Measurements from ENCODE around the gene HCK.

Gene HCK

GRCh38 chr20:32062776-32063170 lies 10.7 kb downstream of the HCK start:
- H3K4me2 ChIP-seq (ENCODE audit: low read depth, low read length): no peak overlapping the region
- H3K79me2 ChIP-seq (ENCODE audit: low read length): no peaks in the 10 kb centered on the region
- H4K20me1 ChIP-seq (ENCODE audit: insufficient read depth, low read length): no peaks in the 10 kb centered on the region
- H3K9me3 ChIP-seq (replicated peaks; ENCODE audit: insufficient read depth, low read length): no peaks in the 10 kb centered on the region
- H3K27me3 ChIP-seq (replicated peaks; ENCODE audit: insufficient read depth, low read length): peaks cover 79% of the 10 kb centered on the region
- H3K4me3 ChIP-seq (ENCODE audit: low read length): no peak overlapping the region
- H3K4me1 ChIP-seq (ENCODE audit: low read length): no peaks in the 10 kb centered on the region
- DNase-seq: no peak
- no peaks in the 10 kb centered on the region for H3K36me3 ChIP-seq (replicated peaks; ENCODE audit: insufficient read depth, low read length)
- TF ChIP-seq EZH2phosphoT487 (IDR thresholded peaks at IDR 0.05; ENCODE audit: low read length) (no peak), EZH2 (optimal IDR thresholded peaks at IDR 0.05; ENCODE audit: low read depth, low read length) (no peak)
- TF ChIP-seq, protein P1, sequence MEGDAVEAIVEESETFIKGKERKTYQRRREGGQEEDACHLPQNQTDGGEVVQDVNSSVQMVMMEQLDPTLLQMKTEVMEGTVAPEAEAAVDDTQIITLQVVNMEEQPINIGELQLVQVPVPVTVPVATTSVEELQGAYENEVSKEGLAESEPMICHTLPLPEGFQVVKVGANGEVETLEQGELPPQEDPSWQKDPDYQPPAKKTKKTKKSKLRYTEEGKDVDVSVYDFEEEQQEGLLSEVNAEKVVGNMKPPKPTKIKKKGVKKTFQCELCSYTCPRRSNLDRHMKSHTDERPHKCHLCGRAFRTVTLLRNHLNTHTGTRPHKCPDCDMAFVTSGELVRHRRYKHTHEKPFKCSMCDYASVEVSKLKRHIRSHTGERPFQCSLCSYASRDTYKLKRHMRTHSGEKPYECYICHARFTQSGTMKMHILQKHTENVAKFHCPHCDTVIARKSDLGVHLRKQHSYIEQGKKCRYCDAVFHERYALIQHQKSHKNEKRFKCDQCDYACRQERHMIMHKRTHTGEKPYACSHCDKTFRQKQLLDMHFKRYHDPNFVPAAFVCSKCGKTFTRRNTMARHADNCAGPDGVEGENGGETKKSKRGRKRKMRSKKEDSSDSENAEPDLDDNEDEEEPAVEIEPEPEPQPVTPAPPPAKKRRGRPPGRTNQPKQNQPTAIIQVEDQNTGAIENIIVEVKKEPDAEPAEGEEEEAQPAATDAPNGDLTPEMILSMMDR (IDR thresholded peaks at IDR 0.05; ENCODE audit: low read length): no peak
- H3K27ac ChIP-seq (ENCODE audit: low read length): no peak overlapping the region
- no peak overlapping the region for H3K9ac ChIP-seq (ENCODE audit: low read length)
- H2AFZ ChIP-seq (ENCODE audit: low read length): no peak overlapping the region
- no peaks in the 10 kb centered on the region for H3K9me2 ChIP-seq (replicated peaks; ENCODE audit: insufficient read depth, low read length)
- no peaks in the 10 kb centered on the region for H3F3A ChIP-seq (ENCODE audit: insufficient read depth, low read length)

DNA sequence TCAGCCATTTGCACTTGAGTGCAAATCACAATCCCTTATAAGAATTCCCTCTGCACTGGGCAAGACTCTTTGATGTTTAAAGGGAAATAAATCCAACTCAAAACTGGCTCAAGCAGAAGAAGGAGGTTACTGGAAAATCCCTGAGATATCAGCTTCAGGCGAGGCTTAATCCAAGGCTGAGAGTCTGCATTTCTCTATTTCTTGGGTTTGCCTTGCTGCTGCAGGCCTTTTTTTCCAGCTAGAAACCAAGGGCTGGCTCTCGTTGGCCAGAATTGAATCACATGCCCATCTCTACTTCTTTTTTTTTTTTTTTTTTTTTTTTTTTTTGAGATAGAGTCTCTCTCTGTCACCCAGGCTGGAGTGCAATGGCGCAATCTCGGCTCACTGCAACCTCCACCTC lies 11.7 kb downstream of the HCK start:
- H3F3A ChIP-seq (ENCODE audit: insufficient read depth, low read length): no peaks in the 10 kb centered on the region
- no peaks in the 10 kb centered on the region for H3K36me3 ChIP-seq (replicated peaks; ENCODE audit: insufficient read depth, low read length)
- no peaks in the 10 kb centered on the region for H4K20me1 ChIP-seq (ENCODE audit: insufficient read depth, low read length)
- no peak overlapping the region for H2AFZ ChIP-seq (ENCODE audit: low read length)
- H3K9me3 ChIP-seq (replicated peaks; ENCODE audit: insufficient read depth, low read length): no peaks in the 10 kb centered on the region
- no peak for DNase-seq
- H3K9me2 ChIP-seq (replicated peaks; ENCODE audit: insufficient read depth, low read length): no peaks in the 10 kb centered on the region
- H3K4me2 ChIP-seq (ENCODE audit: low read depth, low read length): no peak overlapping the region
- no peaks in the 10 kb centered on the region for H3K79me2 ChIP-seq (ENCODE audit: low read length)
- H3K27me3 ChIP-seq (replicated peaks; ENCODE audit: insufficient read depth, low read length): peaks cover 69% of the 10 kb centered on the region
- no peak overlapping the region for H3K4me3 ChIP-seq (ENCODE audit: low read length)
- TF ChIP-seq, protein P1 (IDR thresholded peaks at IDR 0.05; ENCODE audit: low read length): no peak
- TF ChIP-seq EZH2 (optimal IDR thresholded peaks at IDR 0.05; ENCODE audit: low read depth, low read length): no peak
- H3K27ac ChIP-seq (ENCODE audit: low read length): no peak overlapping the region
- no peaks in the 10 kb centered on the region for H3K4me1 ChIP-seq (ENCODE audit: low read length)
- H3K9ac ChIP-seq (ENCODE audit: low read length): no peak overlapping the region

DNA sequence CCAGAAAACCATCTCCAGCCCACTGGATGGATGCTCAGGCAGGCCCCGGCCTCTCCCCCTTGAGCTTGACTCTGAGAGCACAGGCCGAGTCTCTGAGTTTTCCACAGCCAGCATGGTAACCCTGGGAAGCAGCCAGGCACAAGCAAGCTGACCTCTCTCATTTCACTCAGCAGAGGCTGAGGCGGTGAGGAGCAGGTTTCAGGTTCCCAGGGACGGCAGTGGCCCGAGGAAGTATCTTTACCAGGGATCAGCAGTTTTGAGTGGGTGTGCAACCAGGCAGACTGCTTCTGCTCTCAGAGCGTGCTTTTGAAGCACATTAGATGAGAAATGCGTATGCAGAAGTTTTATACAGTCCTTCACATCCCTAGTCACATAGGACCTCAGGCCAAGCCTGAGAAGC lies 12.6 kb downstream of the HCK start:
- Histone ChIP-seq H3K9me3 (replicated peaks; ENCODE audit: insufficient read depth, low read length) (no peaks in the 10 kb centered on the region), H3K9me2 (replicated peaks; ENCODE audit: insufficient read depth, low read length) (no peaks in the 10 kb centered on the region), H3K4me2 (ENCODE audit: low read depth, low read length) (no peak overlapping the region), H3K27ac (ENCODE audit: low read length) (no peak overlapping the region), H3K79me2 (ENCODE audit: low read length) (no peaks in the 10 kb centered on the region), H4K20me1 (ENCODE audit: insufficient read depth, low read length) (no peaks in the 10 kb centered on the region), H3K4me3 (ENCODE audit: low read length) (no peak overlapping the region), H3K36me3 (replicated peaks; ENCODE audit: insufficient read depth, low read length) (no peaks in the 10 kb centered on the region), H3K4me1 (ENCODE audit: low read length) (no peaks in the 10 kb centered on the region), H2AFZ (ENCODE audit: low read length) (no peak overlapping the region), H3K27me3 (replicated peaks; ENCODE audit: insufficient read depth, low read length) (peaks cover 60% of the 10 kb centered on the region), H3F3A (ENCODE audit: insufficient read depth, low read length) (no peaks in the 10 kb centered on the region), H3K9ac (ENCODE audit: low read length) (no peak overlapping the region)
- no peak for DNase-seq
- no peak for TF ChIP-seq EZH2phosphoT487 (IDR thresholded peaks at IDR 0.05; ENCODE audit: low read length)
- TF ChIP-seq, protein P1 (IDR thresholded peaks at IDR 0.05; ENCODE audit: low read length): no peak
- no peak for TF ChIP-seq EZH2 (optimal IDR thresholded peaks at IDR 0.05; ENCODE audit: low read depth, low read length)
